ENCODE data around the gene RPA1. TPM values are rescaled to one million over a fixed set of nuclear protein-coding genes. Genes with fewer than 3 reads are reported as not detected.
"Not testable (repeated sequence)": the region's sequence is repeated elsewhere in the genome, so short reads cannot be mapped to it uniquely, and the experiment has no call there.

RPA1 gene
- total RNA-seq, 1 donor from 2014 or later = 234 TPM

- intact Hi-C loops (cut with micrococcal nuclease) = loop anchor here (2.0 to 10.0 kb wide), 3 partner anchors 41 to 392 kb away; partner anchors contain the start of genes RPA1 and WDR81
Measured at GRCh38 chr17:1872976-1873375, 43.2 kb downstream of the RPA1 start.

GRCh38 chr17:1873418-1873817 lies 43.6 kb downstream of the RPA1 start:
- intact Hi-C loops (cut with micrococcal nuclease) = loop anchor here (2.0 to 10.0 kb wide), 3 partner anchors 41 to 391 kb away; partner anchors contain the start of genes RPA1 and WDR81

GRCh38 chr17:1875597-1875996 lies 45.8 kb downstream of the RPA1 start:
- intact Hi-C loops (cut with micrococcal nuclease) = loop anchor here (10.0 kb wide), 1 partner anchor 389 kb away; no protein-coding TSS in a partner anchor

- intact Hi-C loops (cut with micrococcal nuclease) = loop anchor here (10.0 kb wide), 1 partner anchor 386 kb away; no protein-coding TSS in a partner anchor
Measured at GRCh38 chr17:1878419-1879121, 48.8 kb downstream of the RPA1 start.

- intact Hi-C loops (cut with micrococcal nuclease) = no loop called here
Measured at GRCh38 chr17:1880851-1881630, 51.2 kb downstream of the RPA1 start.

GRCh38 chr17:1882836-1883235 lies 53.0 kb downstream of the RPA1 start:
- intact Hi-C loops (cut with micrococcal nuclease) = no loop called here

- intact Hi-C loops (cut with micrococcal nuclease) = no loop called here
Measured at GRCh38 chr17:1883536-1883935, 53.7 kb downstream of the RPA1 start.

GRCh38 chr17:1888741-1889140 lies 58.9 kb downstream of the RPA1 start:
- intact Hi-C loops (cut with micrococcal nuclease) = no loop called here

- intact Hi-C loops (cut with micrococcal nuclease) = no loop called here
Measured at GRCh38 chr17:1890758-1891450, 61.1 kb downstream of the RPA1 start.

- intact Hi-C loops (cut with micrococcal nuclease) = no loop called here
Measured at GRCh38 chr17:1894753-1895339, 65.0 kb downstream of the RPA1 start.

GRCh38 chr17:1895479-1895878 lies 65.7 kb downstream of the RPA1 start:
- intact Hi-C loops (cut with micrococcal nuclease) = not testable (repeated sequence)

GRCh38 chr17:1896243-1897104 lies 66.7 kb downstream of the RPA1 start:
- intact Hi-C loops (cut with micrococcal nuclease) = no loop called here

GRCh38 chr17:1897105-1897656 lies 67.4 kb downstream of the RPA1 start:
- intact Hi-C loops (cut with micrococcal nuclease) = no loop called here

GRCh38 chr17:1898332-1898731 lies 68.5 kb downstream of the RPA1 start:
- intact Hi-C loops (cut with micrococcal nuclease) = no loop called here

- intact Hi-C loops (cut with micrococcal nuclease) = no loop called here
Measured at GRCh38 chr17:1898872-1899271, 69.1 kb downstream of the RPA1 start.

- intact Hi-C loops (cut with micrococcal nuclease) = no loop called here
Measured at GRCh38 chr17:1899403-1900000, 69.7 kb downstream of the RPA1 start.

GRCh38 chr17:1904273-1905182 lies 74.7 kb downstream of the RPA1 start:
- intact Hi-C loops (cut with micrococcal nuclease) = no loop called here

GRCh38 chr17:1905190-1905913 lies 75.5 kb downstream of the RPA1 start:
- intact Hi-C loops (cut with micrococcal nuclease) = no loop called here

Data from T-helper 2 cell treated with Interferon-gamma antibody and Interleukin-4, amounts not matched to agents 100 ng/mL and 5 ng/mL, for 36 hours (primary cell).